GM21528 (cell line): ENCODE results near the gene STX16.
"Not testable (repeated sequence)": the region's sequence is repeated elsewhere in the genome, so short reads cannot be mapped to it uniquely, and the experiment has no call there.

Source experiments
- ATAC-seq: cut with Tn5 transposase; IDR thresholded peaks from one replicate; pipeline ENCODE4 v1.9.1; 2021; ENCODE audit warnings: mild to moderate bottlenecking, moderate library complexity; ENCODE audit not compliant: unreplicated experiment, low FRiP score

Gene STX16

GRCh38 chr20:58718729-58719128, 67.6 kb downstream of the STX16 start:
- no peak for ATAC-seq

- no peak for ATAC-seq
Measured at GRCh38 chr20:58719258-58719657, 68.2 kb downstream of the STX16 start.

- no peak for ATAC-seq
Measured at GRCh38 chr20:58719971-58720371, 68.9 kb downstream of the STX16 start.

- no peak for ATAC-seq
Measured at GRCh38 chr20:58720890-58721289, 69.8 kb downstream of the STX16 start.

GRCh38 chr20:58721951-58722778, 71.1 kb downstream of the STX16 start:
- ATAC-seq, result no peak

GRCh38 chr20:58722877-58723627, 72.0 kb downstream of the STX16 start:
- ATAC-seq, result no peak

GRCh38 chr20:58723628-58723984, 72.5 kb downstream of the STX16 start:
- no peak for ATAC-seq

- not testable (repeated sequence) for ATAC-seq
Measured at GRCh38 chr20:58726156-58726555, 75.1 kb downstream of the STX16 start.
